ENCODE results near the gene UBA1.
A peak's percentile ranks its signal among the peaks of the same experiment; 100 is the strongest.

The UBA1 gene

DNA sequence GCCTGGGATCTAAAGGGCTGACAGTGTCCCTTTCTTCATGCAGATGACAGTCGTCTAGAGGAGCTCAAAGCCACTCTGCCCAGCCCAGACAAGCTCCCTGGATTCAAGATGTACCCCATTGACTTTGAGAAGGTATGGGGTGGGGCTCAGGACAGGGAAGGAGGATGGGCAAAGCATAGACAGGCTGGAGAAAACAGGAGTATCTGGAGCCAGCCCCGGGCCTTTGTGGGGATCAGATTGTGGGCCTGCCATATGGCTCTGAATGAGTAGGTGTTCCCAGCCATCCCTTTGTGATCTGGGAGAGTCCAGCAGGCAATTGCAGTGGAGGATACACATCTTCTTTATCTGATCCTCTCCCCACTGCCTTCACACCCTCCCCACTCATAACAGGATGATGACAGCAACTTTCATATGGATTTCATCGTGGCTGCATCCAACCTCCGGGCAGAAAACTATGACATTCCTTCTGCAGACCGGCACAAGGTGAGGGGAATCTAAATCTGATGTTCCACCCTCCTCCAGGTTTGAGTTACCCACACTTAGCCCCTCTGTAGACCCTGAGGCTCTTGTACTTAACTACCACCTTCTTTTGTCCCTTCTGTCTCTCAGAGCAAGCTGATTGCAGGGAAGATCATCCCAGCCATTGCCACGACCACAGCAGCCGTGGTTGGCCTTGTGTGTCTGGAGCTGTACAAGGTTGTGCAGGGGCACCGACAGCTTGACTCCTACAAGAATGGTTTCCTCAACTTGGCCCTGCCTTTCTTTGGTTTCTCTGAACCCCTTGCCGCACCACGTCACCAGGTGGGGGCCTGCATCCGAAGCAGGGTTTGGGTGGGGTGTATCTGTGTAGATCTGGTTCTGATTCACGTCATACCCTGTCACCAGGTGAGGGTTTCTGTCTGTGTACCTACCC lies 19.0 kb downstream of the UBA1 start:
- DNase-seq (ENCODE audit: low read depth) = no peak

- DNase-seq (ENCODE audit: low read depth) = no peak
Measured at GRCh38 chrX:47214435-47215077, 20.9 kb downstream of the UBA1 start.

- DNase-seq (ENCODE audit: low read depth) = no peak
Measured at GRCh38 chrX:47215291-47215900, 21.8 kb downstream of the UBA1 start.

DNA sequence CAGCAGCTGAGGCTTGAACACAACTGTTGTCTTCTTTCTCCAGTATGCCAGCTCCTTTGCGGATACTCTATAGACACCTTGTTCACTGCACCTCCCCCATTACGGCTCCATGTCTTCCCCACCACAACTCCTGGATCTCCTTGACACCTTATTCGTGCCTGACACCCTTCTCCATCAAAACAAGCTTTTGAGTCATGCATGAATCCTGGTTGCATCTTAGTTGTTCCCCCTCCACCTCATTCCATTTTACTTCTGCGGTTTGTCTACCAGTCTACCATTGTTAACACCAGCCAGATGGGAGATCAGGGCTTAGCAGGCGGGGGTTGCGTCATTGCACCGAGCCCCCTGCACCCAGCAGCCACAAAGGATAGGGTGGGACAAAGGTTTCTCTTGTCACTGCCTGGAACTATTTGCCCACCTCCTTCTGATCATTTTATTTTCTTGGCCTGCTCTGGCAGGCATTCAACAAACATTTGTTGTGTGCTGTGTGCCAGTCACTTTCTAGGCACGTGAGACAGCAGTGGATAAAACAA lies 22.8 kb downstream of the UBA1 start:
- DNase-seq (ENCODE audit: low read depth) = no peak

DNA sequence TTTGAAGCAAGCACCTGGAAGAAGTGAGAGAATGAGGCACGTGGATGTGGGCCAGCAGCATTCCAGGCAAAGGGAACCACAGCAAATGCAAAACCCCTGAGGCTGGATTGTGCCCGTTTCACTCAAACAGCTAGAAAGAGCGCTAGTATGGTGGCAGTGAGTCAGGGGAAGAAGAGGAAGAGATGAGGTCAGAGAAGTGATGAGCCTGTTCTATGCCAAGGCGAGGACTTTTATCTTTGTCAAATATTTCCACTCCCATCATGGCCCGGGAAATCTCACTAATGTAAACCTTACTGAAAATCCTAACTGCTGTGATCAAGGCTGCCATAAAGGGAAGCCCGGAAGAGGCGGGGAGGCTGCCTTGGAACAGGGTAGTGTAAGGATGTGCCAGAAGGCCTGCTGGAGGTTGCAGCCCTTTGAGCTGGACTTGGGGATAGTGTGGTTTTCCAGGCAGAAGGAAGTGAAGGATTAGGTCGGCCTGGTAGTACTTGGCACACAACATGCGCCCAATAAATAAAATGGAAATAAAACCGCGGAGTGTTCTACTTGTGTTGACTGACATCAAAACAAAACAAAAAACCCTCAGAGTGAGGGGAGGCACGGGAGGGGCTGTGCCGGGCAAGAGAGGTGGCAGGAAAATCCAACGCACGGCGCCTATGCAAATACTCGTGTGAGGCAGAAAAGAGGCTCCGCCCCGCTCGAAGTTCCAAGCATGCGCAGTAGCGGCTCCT lies 23.7 kb downstream of the UBA1 start:
- no peak for DNase-seq (ENCODE audit: low read depth)

GRCh38 chrX:47217852-47218279 lies 24.2 kb downstream of the UBA1 start:
- DNase-seq (ENCODE audit: low read depth) = peak; percentile 98

DNA sequence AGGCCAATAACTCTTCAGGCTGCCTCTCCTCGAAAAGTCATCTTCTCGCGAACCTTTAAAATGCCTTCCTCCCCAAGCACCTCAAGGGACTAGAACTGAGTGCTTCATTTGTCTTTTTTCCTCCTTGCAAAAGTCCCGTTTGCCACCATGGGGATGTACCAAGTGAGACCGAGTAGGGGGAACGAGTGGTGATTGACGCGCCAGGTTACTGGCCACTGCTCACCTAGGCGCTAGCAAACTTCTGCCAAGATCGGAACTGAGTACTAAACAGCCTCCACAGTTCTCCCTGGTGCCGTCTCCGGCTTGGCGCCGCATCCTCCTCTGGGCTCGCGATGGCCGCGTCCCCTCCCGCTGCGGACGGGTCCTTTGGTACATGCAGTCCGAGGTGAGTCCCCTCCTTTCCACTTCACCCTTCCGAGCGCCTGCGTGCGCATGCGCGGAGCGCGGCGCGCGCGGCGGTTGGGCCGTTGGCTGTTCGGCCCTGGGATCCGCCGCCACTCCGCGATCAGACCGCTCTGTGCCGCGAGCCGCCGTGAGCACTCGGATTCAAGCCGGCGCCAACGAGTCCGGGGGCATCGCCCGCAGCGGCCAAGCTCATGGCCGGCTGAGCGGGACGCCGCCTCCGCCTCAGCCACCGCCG lies 24.8 kb downstream of the UBA1 start, which contains the start of gene CDK16:
CDK16 (plus strand) TSS at position 402 of the 640 bp plus-strand sequence. CDS start 4,877 bp downstream, outside the sequence.
- DNase-seq (ENCODE audit: low read depth) = peak; percentile 74

DNA sequence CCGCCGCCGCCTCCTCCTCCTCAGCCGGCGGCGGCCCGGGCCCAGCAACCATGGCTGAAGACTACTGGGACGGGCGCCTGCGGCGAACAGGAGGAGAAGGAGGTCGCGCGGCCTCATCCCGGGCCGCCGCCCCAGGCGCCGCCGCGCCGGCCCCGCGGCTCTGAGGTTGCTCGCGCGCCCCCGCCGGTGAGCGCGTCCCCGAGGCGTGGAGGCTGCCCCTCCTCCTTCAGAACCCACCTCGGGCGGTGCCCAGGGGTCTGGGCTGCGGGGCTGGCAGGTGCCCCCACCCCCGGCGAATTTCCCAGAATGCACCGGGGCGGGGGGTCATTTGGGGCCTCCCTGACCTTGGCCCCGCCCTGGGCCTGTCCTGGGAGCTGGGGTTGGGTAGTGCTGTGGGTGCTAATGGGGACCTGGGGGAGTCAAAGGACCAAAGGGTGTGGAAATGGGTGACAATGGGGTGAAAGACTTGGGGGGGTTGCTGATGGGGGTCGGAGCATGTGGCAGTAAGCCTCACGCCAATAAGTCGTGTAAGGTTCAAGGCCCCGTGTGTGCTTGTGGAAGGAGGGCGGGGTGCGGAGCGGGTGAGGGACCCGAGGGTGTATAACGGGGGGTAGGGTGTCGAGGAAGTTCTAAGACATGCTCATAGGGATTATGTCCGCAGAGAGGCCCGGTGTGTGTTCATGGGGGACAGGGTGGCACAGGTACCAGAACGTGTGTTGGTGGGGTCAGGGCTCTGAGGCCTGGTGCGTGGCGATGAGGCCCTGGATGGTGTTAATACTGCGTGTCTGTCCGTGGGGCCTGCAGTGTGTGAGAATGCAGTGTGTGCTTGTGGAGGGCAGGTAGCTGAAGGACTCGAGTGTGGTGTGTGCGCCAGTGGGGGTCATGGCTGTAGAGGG lies 25.5 kb downstream of the UBA1 start:
- DNase-seq (ENCODE audit: low read depth) = no peak

DNA sequence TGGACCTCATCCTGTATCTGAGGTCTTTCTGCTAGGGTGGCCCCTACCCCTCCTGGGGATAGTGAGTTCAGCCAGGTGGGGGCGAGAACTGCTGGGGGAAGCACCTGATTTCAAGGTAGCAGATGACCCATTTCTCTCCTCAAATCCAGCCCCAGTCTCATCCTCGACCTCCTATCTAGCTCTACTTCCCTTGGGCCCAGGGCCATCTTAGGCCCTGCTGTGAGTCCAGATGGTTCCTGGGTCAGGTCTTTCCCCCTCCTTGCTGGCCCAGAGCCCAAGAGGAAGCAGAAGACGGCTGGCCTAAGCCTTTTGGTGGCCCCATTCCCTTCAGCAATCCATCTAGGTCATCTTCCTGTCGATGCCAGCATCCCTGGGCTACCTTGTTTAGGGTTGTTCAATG lies 28.1 kb downstream of the UBA1 start:
- DNase-seq (ENCODE audit: low read depth) = no peak

- DNase-seq (ENCODE audit: low read depth) = no peak
Measured at GRCh38 chrX:47222751-47223350, 29.2 kb downstream of the UBA1 start.

DNA sequence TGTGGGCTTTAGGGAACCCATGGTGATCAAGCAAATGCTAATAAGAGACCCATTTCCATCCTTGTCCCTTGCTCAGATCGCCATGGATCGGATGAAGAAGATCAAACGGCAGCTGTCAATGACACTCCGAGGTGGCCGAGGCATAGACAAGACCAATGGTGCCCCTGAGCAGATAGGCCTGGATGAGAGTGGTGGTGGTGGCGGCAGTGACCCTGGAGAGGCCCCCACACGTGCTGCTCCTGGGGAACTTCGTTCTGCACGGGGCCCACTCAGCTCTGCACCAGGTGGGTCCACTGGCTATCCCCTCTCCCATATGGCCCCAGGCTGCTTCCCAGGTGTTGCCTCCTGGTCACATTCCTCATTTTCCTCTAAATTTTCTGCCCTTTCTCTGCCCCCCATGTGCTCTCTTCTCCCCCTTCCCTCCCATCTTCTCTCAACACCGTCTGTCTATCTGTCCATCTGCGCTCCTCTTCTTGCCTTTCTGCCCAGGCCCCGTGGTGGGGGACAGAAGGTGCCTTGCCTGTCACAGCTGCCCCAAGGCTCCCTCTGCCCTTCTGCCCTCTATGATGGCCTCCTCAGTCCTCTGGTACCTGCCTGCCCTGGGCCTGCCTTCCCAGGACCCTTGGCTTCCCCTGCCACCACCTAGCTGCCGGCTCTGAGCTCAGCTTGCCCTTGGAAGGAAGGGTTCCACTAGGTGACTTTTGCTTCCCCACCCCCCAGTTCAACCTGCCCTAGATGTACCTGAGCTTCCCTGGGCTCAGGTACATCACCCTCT lies 30.0 kb downstream of the UBA1 start:
- no peak for DNase-seq (ENCODE audit: low read depth)

DNA sequence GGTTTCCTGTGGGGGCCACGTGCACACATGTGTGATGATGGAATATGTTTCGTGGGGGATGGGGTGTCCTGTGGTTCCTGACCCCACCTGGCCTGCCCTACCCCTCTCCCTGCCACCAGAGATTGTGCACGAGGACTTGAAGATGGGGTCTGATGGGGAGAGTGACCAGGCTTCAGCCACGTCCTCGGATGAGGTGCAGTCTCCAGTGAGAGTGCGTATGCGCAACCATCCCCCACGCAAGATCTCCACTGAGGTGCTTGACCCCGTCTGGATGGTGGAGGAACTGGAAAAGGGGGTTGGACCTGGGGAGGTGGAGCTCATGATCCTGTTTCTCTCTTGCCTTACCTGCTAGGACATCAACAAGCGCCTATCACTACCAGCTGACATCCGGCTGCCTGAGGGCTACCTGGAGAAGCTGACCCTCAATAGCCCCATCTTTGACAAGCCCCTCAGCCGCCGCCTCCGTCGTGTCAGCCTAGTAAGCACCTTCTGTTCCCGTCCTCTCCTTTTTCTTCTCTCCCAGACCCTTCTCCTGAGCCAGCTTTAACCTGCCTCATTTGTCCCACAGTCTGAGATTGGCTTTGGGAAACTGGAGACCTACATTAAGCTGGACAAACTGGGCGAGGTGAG lies 30.8 kb downstream of the UBA1 start:
- no peak for DNase-seq (ENCODE audit: low read depth)

- no peak for DNase-seq (ENCODE audit: low read depth)
Measured at GRCh38 chrX:47224896-47225290, 31.3 kb downstream of the UBA1 start.

- DNase-seq (ENCODE audit: low read depth) = no peak
Measured at GRCh38 chrX:47226071-47226470, 32.4 kb downstream of the UBA1 start.

GRCh38 chrX:47226531-47227333 lies 33.1 kb downstream of the UBA1 start:
- no peak for DNase-seq (ENCODE audit: low read depth)

- DNase-seq (ENCODE audit: low read depth) = no peak
Measured at GRCh38 chrX:47227334-47227583, 33.6 kb downstream of the UBA1 start.

GRCh38 chrX:47228550-47229270 lies 35.1 kb downstream of the UBA1 start:
- DNase-seq (ENCODE audit: low read depth) = no peak
